ENCODE measurements around the gene NELFCD. TPM values are rescaled to one million over a fixed set of nuclear protein-coding genes. Genes with fewer than 3 reads are reported as not detected.
A peak's percentile ranks its signal among the peaks of the same experiment; 100 is the strongest.
"Not testable (repeated sequence)": the region's sequence is repeated elsewhere in the genome, so short reads cannot be mapped to it uniquely, and the experiment has no call there.

NELFCD gene
- total RNA-seq, 1 donor from 2014 or later, result 27.4 TPM

GRCh38 chr20:58942549-58942948, 38.5 kb upstream of the NELFCD start:
- TF ChIP-seq CTCF (IDR thresholded peaks at IDR 0.05; ENCODE audit: insufficient read depth, low read length, severe bottlenecking), result no peak
- FAIRE-seq (no peak), DNase-seq (ENCODE audit: low read depth) (no peak)
- Histone ChIP-seq H3K4me3 (ENCODE audit: low read depth, low read length) (no peak overlapping the region), H3K27me3 (ENCODE audit: control insufficient read depth, insufficient read depth, low read length) (peaks cover 4% of the 10 kb centered on the region), H3K36me3 (ENCODE audit: control insufficient read depth, insufficient read depth, low read length) (no peaks in the 10 kb centered on the region)

DNA sequence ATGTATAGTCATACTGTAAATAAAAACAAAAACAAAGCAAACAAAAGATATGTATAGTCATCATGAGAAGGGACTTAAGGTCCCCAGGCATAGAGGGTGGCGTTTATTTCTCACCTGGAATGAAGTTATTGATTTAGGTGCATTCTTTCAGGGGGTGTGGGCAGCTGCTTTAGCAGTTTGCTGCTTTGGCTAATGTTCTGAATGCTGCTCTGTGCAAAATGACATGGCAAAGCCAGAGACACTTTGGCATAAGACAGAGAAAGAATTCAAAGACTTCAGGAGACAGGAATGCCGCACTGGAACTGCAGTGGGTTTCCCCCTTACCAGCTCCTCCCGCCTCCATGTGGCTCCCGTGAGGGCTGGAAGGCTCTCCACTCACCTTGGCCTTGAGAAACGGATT, 36.4 kb upstream of the NELFCD start:
- DNase-seq (ENCODE audit: low read depth) (no peak), FAIRE-seq (no peak)
- H3K4me3 ChIP-seq (ENCODE audit: low read depth, low read length), result no peak overlapping the region
- no peak for TF ChIP-seq CTCF (IDR thresholded peaks at IDR 0.05; ENCODE audit: insufficient read depth, low read length, severe bottlenecking)
- H3K36me3 ChIP-seq (ENCODE audit: control insufficient read depth, insufficient read depth, low read length), result no peaks in the 10 kb centered on the region
- no peaks in the 10 kb centered on the region for H3K27me3 ChIP-seq (ENCODE audit: control insufficient read depth, insufficient read depth, low read length)

- TF ChIP-seq CTCF (IDR thresholded peaks at IDR 0.05; ENCODE audit: insufficient read depth, low read length, severe bottlenecking), result no peak
- H3K27me3 ChIP-seq (ENCODE audit: control insufficient read depth, insufficient read depth, low read length), result no peaks in the 10 kb centered on the region
- no peaks in the 10 kb centered on the region for H3K36me3 ChIP-seq (ENCODE audit: control insufficient read depth, insufficient read depth, low read length)
- FAIRE-seq, result no peak
- no peak overlapping the region for H3K4me3 ChIP-seq (ENCODE audit: low read depth, low read length)
- DNase-seq (ENCODE audit: low read depth), result no peak
These were observed 35.0 kb upstream of the NELFCD start for GRCh38 chr20:58945965-58946631.

DNA sequence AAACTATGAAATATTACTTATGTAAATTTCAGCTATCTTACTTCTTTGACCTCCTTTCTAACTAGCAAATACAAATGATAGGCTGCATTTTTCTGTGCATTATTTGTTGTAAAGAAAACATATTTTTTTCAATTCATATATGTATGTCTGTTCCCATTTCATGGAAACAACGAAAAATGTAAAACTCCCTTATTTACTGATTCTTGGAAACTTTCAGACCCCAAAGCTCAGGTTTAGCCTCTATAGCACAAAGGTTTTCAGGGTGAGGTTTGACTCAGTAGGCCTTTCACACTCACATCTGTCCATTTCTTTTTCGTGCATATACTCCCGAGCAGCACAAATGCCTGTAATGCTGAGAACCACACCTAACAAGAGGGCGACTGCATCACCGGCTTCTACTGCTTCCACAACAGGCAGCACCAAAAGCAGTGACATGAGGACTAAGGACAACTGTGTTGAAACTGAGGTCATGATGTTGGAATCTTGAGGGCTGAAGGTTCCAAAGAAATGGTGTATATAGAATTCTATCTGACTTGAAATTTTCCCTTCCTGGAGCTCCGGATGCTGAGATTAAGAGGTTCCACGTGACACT, 33.2 kb upstream of the NELFCD start:
- not testable (repeated sequence) for DNase-seq (ENCODE audit: low read depth); H3K36me3 ChIP-seq (ENCODE audit: control insufficient read depth, insufficient read depth, low read length); H3K27me3 ChIP-seq (ENCODE audit: control insufficient read depth, insufficient read depth, low read length); H3K4me3 ChIP-seq (ENCODE audit: low read depth, low read length); FAIRE-seq

- no peak for DNase-seq (ENCODE audit: low read depth)
- H3K4me3 ChIP-seq (ENCODE audit: low read depth, low read length), result no peak overlapping the region
- no peak for FAIRE-seq
- H3K27me3 ChIP-seq (ENCODE audit: control insufficient read depth, insufficient read depth, low read length), result no peaks in the 10 kb centered on the region
- peak; percentile 4 for TF ChIP-seq CTCF (IDR thresholded peaks at IDR 0.05; ENCODE audit: insufficient read depth, low read length, severe bottlenecking)
- H3K36me3 ChIP-seq (ENCODE audit: control insufficient read depth, insufficient read depth, low read length), result no peaks in the 10 kb centered on the region
These were observed 30.5 kb upstream of the NELFCD start for GRCh38 chr20:58950603-58951002.

GRCh38 chr20:58953050-58953449, 28.0 kb upstream of the NELFCD start:
- no peak overlapping the region for H3K4me3 ChIP-seq (ENCODE audit: low read depth, low read length)
- no peak for FAIRE-seq
- DNase-seq (ENCODE audit: low read depth), result no peak
- H3K27me3 ChIP-seq (ENCODE audit: control insufficient read depth, insufficient read depth, low read length), result no peaks in the 10 kb centered on the region
- no peaks in the 10 kb centered on the region for H3K36me3 ChIP-seq (ENCODE audit: control insufficient read depth, insufficient read depth, low read length)
- TF ChIP-seq CTCF (IDR thresholded peaks at IDR 0.05; ENCODE audit: insufficient read depth, low read length, severe bottlenecking), result no peak
